HepG2 (cell line): ENCODE measurements around the gene ABCC12. TPM values are rescaled to one million over a fixed set of nuclear protein-coding genes. Genes with fewer than 3 reads are reported as not detected.
A peak's percentile ranks its signal among the peaks of the same experiment; 100 is the strongest.

ENCODE experiments used
- ARID3A ChIP-seq: IDR thresholded peaks from 2 replicates; pipeline ENCODE4 v1.6.1; 2012; ENCODE audit warnings: low read depth, low read length, improper control_type of control experiment
- DNMT3B ChIP-seq: conservative IDR thresholded peaks from 2 replicates; pipeline ENCODE4 v1.6.1; 2016; ENCODE audit warnings: missing biosample characterization, control low read depth
- ETV6 ChIP-seq: sonication (generic); formaldehyde crosslinking; conservative IDR thresholded peaks from 2 replicates; pipeline ENCODE4 v1.4.0; 2020; ENCODE audit warnings: missing genetic modification reagents
- HNF1B ChIP-seq: sonication (generic); formaldehyde crosslinking; IDR thresholded peaks from 2 replicates; pipeline ENCODE4 v1.5.1; 2020; ENCODE audit warnings: mild to moderate bottlenecking, moderate library complexity, missing genetic modification reagents
- HOXA3 ChIP-seq: sonication (generic); formaldehyde crosslinking; IDR thresholded peaks from 2 replicates; pipeline ENCODE4 v1.5.0; 2020; ENCODE audit warnings: missing genetic modification reagents
- NFKB2 ChIP-seq: sonication (generic); formaldehyde crosslinking; IDR thresholded peaks from 2 replicates; pipeline ENCODE4 v1.4.0; 2020; ENCODE audit warnings: missing genetic modification reagents, borderline replicate concordance
- PBX2 ChIP-seq: IDR thresholded peaks from 2 replicates; pipeline ENCODE4 v1.6.1; 2016; ENCODE audit warnings: control low read depth
- RCOR2 ChIP-seq: IDR thresholded peaks from 2 replicates; pipeline ENCODE4 v1.6.1; 2016; ENCODE audit warnings: missing biosample characterization, missing genetic modification reagents
- SNAPC2 ChIP-seq: sonication (generic); formaldehyde crosslinking; IDR thresholded peaks from 2 replicates; pipeline ENCODE4 v1.8.1; 2022; ENCODE audit warnings: mild to moderate bottlenecking, missing genetic modification reagents
- ZFAT ChIP-seq: sonication (generic); formaldehyde crosslinking; conservative IDR thresholded peaks from 2 replicates; pipeline ENCODE4 v1.8.1; 2023; ENCODE audit warnings: missing genetic modification reagents, inconsistent platforms
- ZKSCAN1 ChIP-seq: fragments of 150-350 bp; IDR thresholded peaks from 2 replicates; pipeline ENCODE4 v1.6.1; 2014; ENCODE audit warnings: low read length
- ZNF317 ChIP-seq: sonication (generic); formaldehyde crosslinking; IDR thresholded peaks from 2 replicates; pipeline ENCODE4 v1.5.0; 2020; ENCODE audit warnings: mild to moderate bottlenecking, missing genetic modification reagents
- ZNF570 ChIP-seq: sonication (generic); formaldehyde crosslinking; IDR thresholded peaks from 2 replicates; pipeline ENCODE4 v1.4.0; 2020; ENCODE audit warnings: mild to moderate bottlenecking, missing genetic modification reagents, borderline replicate concordance
- ZSCAN9 ChIP-seq: IDR thresholded peaks from 2 replicates; pipeline ENCODE4 v1.6.1; 2016; ENCODE audit warnings: borderline replicate concordance
- polyA plus RNA-seq, 8 experiments: library from polyadenylated mRNA; depleted of rRNA in 3 of 8; stranded (reverse) in 7 of 8; unstranded in 1 of 8; fragments of >200 nt; fragmentation: Illumina TruSeq in 4 of 8; extraction: Trizol in 4 of 8; gene quantifications; 2 replicates each; pipeline versions ENCODE4 v1.2.1 to v1.2.3, GENCODE V29; 2011 to 2016; ENCODE audit warnings: low read depth in 4 of 8, missing spikeins in 1 of 8, mixed read lengths in 1 of 8; ENCODE audit not compliant: insufficient read depth in 1 of 8
- total RNA-seq, 5 experiments: library from RNA; depleted of rRNA; stranded (reverse); fragments of >200 nt; fragmentation: Illumina TruSeq; extraction: Trizol; gene quantifications; 2 replicates each; pipeline ENCODE4 v1.2.3, GENCODE V29; 2016; ENCODE audit warnings: low read depth in 1 of 5

ABCC12 gene
- total and polyA plus RNA-seq, 2 of the 13 experiments (the other 11 are each of a cell fraction or from before 2014, with no cell fraction given): not detected

DNA sequence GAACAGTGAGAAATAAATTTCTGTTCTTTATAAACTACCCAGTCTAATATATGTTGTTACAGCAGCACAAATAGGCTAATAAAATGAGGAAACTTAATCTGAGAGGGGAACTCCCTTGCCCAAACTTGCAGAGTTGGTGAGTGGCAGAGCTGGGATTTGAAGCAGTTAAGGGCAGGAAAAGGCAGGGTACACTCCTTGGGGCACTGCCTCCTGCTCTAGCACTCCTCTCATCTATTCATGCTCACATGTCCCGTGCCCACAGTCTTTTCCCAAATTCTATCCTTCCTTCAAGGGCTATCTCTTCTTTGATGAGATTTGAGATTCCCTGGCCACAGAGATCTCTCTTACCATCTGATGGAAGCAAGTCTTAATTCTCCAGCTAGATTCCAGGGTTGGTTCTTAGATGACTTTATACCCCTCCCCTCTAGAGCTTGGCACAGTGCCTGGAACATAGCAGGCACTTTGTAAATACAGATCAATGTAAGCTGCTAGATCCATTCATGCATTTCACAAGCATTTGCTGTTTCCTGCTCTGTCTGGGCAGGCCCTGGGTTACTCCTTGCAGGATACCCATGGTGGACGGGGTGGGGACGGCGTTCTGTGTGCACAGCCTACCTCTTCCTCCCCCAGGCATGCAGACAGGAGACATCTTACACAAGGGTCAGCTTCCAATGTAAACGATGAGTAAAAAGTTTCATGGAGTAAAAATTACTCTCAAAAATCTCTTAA, 39.2 kb upstream of the ABCC12 start (continued):
- TF ChIP-seq ZSCAN9: 0 out of 2 replicates have a peak, but pooled peaks have one; percentile 51
- no peak for TF ChIP-seq ZNF570 (CRISPR knock-in tag)
- TF ChIP-seq ARID3A: peak; percentile 55
- TF ChIP-seq SNAPC2: no peak
- TF ChIP-seq PBX2 (CRISPR knock-in tag): no peak
- peak; percentile 81 for TF ChIP-seq ZKSCAN1
- TF ChIP-seq ZFAT (CRISPR knock-in tag): no peak
- no peak for TF ChIP-seq NFKB2 (CRISPR knock-in tag)
- peak; percentile 74 for TF ChIP-seq RCOR2 (CRISPR knock-in tag)
- no peak for TF ChIP-seq ZNF317 (CRISPR knock-in tag)
- TF ChIP-seq HNF1B: peak; percentile 43; the same call in 1 of the 2 replicates
- TF ChIP-seq HOXA3 (CRISPR knock-in tag): peak; percentile 41; the same call in 1 of the 2 replicates
- TF ChIP-seq DNMT3B (CRISPR knock-in tag): no peak
- no peak for TF ChIP-seq ETV6 (CRISPR knock-in tag)
- TF ChIP-seq, all 625 proteins: peak for 62
